Fibroblast of villous mesenchyme (primary cell): ENCODE data around the gene DNAJB8. TPM values are rescaled to one million over a fixed set of nuclear protein-coding genes. Genes with fewer than 3 reads are reported as not detected.

Experiments used
- DNase-seq: peaks from one replicate; pipeline ENCODE4 v3.0.0-alpha.2; 2010; ENCODE audit warnings: low read depth
- H3K4me3 ChIP-seq: 2 replicates; pipeline ENCODE4 v1.5.1; 2011; ENCODE audit warnings: low read depth, mild to moderate bottlenecking, low read length
- CTCF ChIP-seq: IDR thresholded peaks from 2 replicates; pipeline ENCODE4 v1.5.1; 2012; ENCODE audit warnings: low read depth, mild to moderate bottlenecking, low read length; ENCODE audit not compliant: insufficient read depth
- total RNA-seq: library from RNA; depleted of rRNA; stranded (reverse); fragments of >200 nt; gene quantifications from 2 replicates; pipeline ENCODE4 v1.2.3, GENCODE V29; 2012

Gene DNAJB8
- total RNA-seq, 1 donor, result not detected

- DNase-seq, result no peak
- no peak for TF ChIP-seq CTCF
- H3K4me3 ChIP-seq, result no peak overlapping the region
These were observed 14.2 kb upstream of the DNAJB8 start for GRCh38 chr3:128480717-128481437.

- H3K4me3 ChIP-seq, result no peak overlapping the region
- DNase-seq, result no peak
- TF ChIP-seq CTCF, result no peak
These were observed 13.6 kb upstream of the DNAJB8 start for GRCh38 chr3:128480278-128480677.

DNA sequence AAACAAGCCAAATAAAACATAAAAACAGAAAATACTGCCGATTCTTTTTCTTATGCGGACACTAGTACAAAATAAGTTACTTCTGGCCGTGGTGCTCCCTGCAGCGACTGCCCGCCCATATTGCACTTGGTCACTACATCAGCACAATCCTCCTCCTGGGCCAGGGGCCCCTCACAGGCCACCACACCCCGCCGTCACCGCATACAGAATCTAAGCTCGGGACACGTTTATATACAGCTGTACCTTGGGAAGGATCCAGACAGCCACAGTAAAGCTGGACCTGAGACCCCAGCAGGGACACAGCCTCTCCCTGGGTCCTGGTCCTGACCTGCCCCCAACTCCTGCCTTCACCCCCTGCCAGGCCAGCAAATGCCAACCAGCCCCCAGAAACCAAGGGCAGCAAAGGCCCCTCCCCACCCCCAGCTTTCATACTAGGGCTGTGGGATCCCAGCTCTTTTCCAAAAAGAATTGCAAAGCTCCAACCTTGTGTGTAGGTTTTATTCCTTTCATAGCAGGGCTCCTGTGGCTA lies 12.9 kb upstream of the DNAJB8 start:
- DNase-seq, result no peak
- TF ChIP-seq CTCF, result no peak
- no peak overlapping the region for H3K4me3 ChIP-seq

DNA sequence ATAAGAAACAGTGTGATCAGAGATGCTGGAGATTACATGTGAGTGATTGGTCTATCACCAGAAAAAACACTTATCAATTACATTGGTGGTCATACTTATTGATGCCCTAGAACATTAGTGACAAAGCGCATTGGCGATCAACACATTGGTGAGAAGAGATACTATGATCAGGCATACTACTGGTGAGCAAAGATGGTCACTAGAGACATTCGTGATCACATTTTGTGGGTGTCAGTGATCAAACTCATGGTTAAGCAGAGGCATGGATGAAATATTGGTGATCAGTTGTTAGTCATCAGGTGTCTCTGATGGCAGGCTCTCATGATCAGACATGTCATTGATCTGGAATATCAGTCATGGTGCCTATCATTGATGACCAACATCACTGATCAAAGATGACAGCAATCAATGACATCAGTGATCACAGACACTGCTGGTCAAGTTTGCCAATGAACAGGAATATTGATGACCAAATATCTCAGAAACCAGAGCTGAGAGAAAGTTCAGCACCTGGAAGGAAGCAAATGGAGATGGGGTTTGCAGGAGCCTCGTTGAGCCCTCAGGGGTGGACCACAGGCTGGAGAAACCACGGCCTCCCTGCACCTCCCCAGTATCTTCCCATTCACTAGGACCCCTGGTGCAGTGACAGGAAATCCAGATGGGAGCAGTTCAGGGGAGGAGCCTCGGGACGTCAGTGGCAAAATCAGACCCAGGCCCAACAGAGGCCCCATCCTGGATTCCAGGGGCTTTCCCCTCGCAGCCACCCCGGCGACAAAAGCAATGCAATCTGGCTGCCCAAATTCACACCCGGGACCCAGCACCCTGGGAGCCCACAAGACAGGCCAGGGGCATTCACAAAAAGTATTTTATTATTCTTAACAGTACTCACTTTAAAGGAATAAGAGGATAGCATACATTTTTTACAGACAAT lies 12.2 kb upstream of the DNAJB8 start:
- TF ChIP-seq CTCF, result no peak
- no peak for DNase-seq
- H3K4me3 ChIP-seq, result no peak overlapping the region

GRCh38 chr3:128476659-128477058 lies 10.0 kb upstream of the DNAJB8 start:
- TF ChIP-seq CTCF, result no peak
- no peak for DNase-seq
- no peak overlapping the region for H3K4me3 ChIP-seq

DNA sequence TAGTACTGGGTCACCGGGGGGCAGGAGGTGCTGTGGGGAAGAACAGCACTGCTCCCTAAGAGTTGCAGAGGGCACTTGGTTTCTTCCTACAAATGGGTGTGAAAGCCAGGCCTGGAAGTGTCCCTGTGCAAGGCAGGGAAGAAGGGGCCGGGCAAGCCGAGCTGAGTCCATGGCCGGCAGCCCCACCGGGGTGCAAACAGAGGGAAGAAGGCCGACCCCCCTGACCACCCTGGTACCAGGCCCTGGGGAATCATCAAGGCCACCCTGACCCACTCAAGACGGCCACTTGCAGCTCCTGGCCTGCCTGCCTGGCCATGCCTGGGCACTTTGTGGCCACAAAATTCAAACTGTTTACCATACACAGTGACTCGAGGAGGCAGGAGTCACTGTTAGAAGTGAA lies 8.7 kb upstream of the DNAJB8 start:
- no peak for TF ChIP-seq CTCF
- DNase-seq, result no peak
- no peak overlapping the region for H3K4me3 ChIP-seq
